CD8-positive, alpha-beta memory T cell (primary cell): Measurements from ENCODE around the gene SIRPG. TPM values are rescaled to one million over a fixed set of nuclear protein-coding genes. Genes with fewer than 3 reads are reported as not detected.
A peak's percentile ranks its signal among the peaks of the same experiment; 100 is the strongest.

Experiments used
- CTCF ChIA-PET: fragments of 350-600 bp; sonication (Branson Sonifier 250); formaldehyde crosslinking; loops from one replicate; lab custom pipeline; 2021; ENCODE audit warnings: antibody characterized with exemption; lab: Charles Lee
- POLR2A ChIA-PET: fragments of 350-600 bp; sonication (Branson Sonifier 250); formaldehyde crosslinking; loops from one replicate; lab custom pipeline; 2021; ENCODE audit warnings: antibody characterized with exemption; lab: Charles Lee
- DNase-seq, 5 donors: peaks; one replicate each; pipeline versions ENCODE4 v3.0.0 to v3.0.0-alpha.2; 2020 to 2022; ENCODE audit warnings: mixed read lengths in 1 of 5
- H3K27ac ChIP-seq: one replicate; pipeline ENCODE4 v1.7.0; 2013; ENCODE audit warnings: low read depth, mild to moderate bottlenecking, low read length, moderate library complexity
- H3K27me3 ChIP-seq: 2 replicates; pipeline ENCODE4 v1.7.0; 2013; ENCODE audit warnings: low read length, mild to moderate bottlenecking; ENCODE audit not compliant: insufficient read depth, poor library complexity, severe bottlenecking
- H3K36me3 ChIP-seq: 2 replicates; pipeline ENCODE4 v1.7.0; 2013; ENCODE audit warnings: mild to moderate bottlenecking, low read length, moderate library complexity; ENCODE audit not compliant: insufficient read depth
- H3K4me1 ChIP-seq: 2 replicates; pipeline ENCODE4 v1.7.0; 2013; ENCODE audit warnings: mild to moderate bottlenecking, low read length, moderate library complexity; ENCODE audit not compliant: insufficient read depth
- H3K4me3 ChIP-seq: 2 replicates; pipeline ENCODE4 v1.7.0; 2013; ENCODE audit warnings: mild to moderate bottlenecking, low read length
- H3K9me3 ChIP-seq: 2 replicates; pipeline ENCODE4 v1.7.0; 2013; ENCODE audit warnings: mild to moderate bottlenecking, low read length
- H3K27ac Mint-ChIP-seq, 8 donors: one replicate each; pipeline ENCODE4 v1.8.0; 2020 to 2021; ENCODE audit warnings: mixed read lengths in 8 of 8, mild to moderate bottlenecking in 6 of 8, inconsistent platforms in 3 of 8, moderate library complexity in 3 of 8
- H3K27me3 Mint-ChIP-seq, 2 donors: one replicate each; pipeline ENCODE4 v1.8.0; 2020 to 2021; ENCODE audit warnings: mixed read lengths in 2 of 2, mild to moderate bottlenecking in 1 of 2, moderate library complexity in 1 of 2
- H3K36me3 Mint-ChIP-seq, 3 donors: one replicate each; pipeline ENCODE4 v1.8.0; 2020 to 2021; ENCODE audit warnings: mixed read lengths in 3 of 3, inconsistent platforms in 1 of 3, mild to moderate bottlenecking in 1 of 3
- H3K4me1 Mint-ChIP-seq, 3 donors: one replicate each; pipeline ENCODE4 v1.8.0; 2020 to 2021; ENCODE audit warnings: mixed read lengths in 3 of 3, inconsistent platforms in 1 of 3, mild to moderate bottlenecking in 1 of 3
- H3K4me3 Mint-ChIP-seq, 7 donors: one replicate each; pipeline ENCODE4 v1.8.0; 2020 to 2021; ENCODE audit warnings: mixed read lengths in 7 of 7, mild to moderate bottlenecking in 6 of 7, moderate library complexity in 4 of 7, inconsistent platforms in 2 of 7
- H3K9me3 Mint-ChIP-seq, 5 donors: one replicate each; pipeline ENCODE4 v1.8.0; 2020 to 2022; ENCODE audit warnings: mixed read lengths in 5 of 5, mild to moderate bottlenecking in 3 of 5, moderate library complexity in 2 of 5, inconsistent platforms in 1 of 5
- polyA plus RNA-seq: library from polyadenylated mRNA; unstranded; fragments of 300-500 nt; fragmentation: Illumina TruSeq; gene quantifications from one replicate; pipeline ENCODE4 v1.2.3, GENCODE V29; 2021
- total RNA-seq, 2 experiments: library from RNA; stranded (reverse); gene quantifications; one replicate each; pipeline ENCODE4 v1.2.3, GENCODE V29; 2021

Gene SIRPG
- total and polyA plus RNA-seq, 3 experiments from 2014 or later: 9.3 to 149 (median 11.7) TPM

GRCh38 chr20:1685304-1686052 lies 27.9 kb upstream of the SIRPG start:
- DNase-seq: no peak
- ChIA-PET POLR2A (no interaction called here), CTCF (interaction anchor here (1.0 kb wide), 1 partner anchor 129 kb away, joined by 3 read pairs; no protein-coding TSS in a partner anchor)
- Mint-ChIP-seq H3K4me3 (peak overlapping the region; percentile 73 to 90 (median 82)), H3K9me3 (peaks cover 4 to 9% (median 4%) of the 10 kb centered on the region in 5 donors), H3K36me3 (peaks cover 5 to 12% (median 8%) of the 10 kb centered on the region in 3 donors), H3K27ac (peak overlapping the region; percentile 42 to 89 (median 80)), H3K4me1 (peaks cover 46 to 73% (median 71%) of the 10 kb centered on the region in 3 donors), H3K27me3 (peaks cover 0 to 3% of the 10 kb centered on the region in 2 donors)
- no peaks in the 10 kb centered on the region for H3K36me3 ChIP-seq
- H3K27me3 ChIP-seq: no peaks in the 10 kb centered on the region
- peak overlapping the region; percentile 65 for H3K4me3 ChIP-seq
- H3K9me3 ChIP-seq: no peaks in the 10 kb centered on the region
- no peak overlapping the region for H3K27ac ChIP-seq
- H3K4me1 ChIP-seq: peaks cover 43% of the 10 kb centered on the region

DNA sequence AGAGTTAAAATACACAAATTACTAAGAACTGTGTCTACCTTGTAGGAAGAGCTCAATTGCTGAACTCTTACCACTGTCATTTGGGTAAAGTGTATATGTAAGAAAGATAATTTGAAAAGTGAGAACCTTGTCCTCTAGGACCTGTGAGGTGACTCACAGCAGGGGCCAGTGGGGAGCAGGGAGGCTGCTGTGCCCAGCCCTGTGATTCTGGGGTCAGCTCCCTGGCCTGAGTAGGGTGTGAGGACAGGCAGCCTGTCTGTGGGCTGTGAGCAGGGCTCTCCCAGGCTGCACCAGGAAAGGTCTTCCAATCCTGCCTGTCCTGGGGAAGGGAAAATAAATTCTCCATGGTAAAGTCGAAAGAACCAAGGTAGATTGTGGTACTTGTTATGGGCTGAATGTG lies 27.3 kb upstream of the SIRPG start:
- no peak overlapping the region for H3K27ac ChIP-seq
- Mint-ChIP-seq H3K4me1 (peaks cover 49 to 79% (median 77%) of the 10 kb centered on the region in 3 donors), H3K36me3 (peaks cover 5 to 13% (median 6%) of the 10 kb centered on the region in 3 donors), H3K9me3 (peaks cover 0 to 7% (median 0%) of the 10 kb centered on the region in 5 donors), H3K27me3 (peaks cover 0 to 3% of the 10 kb centered on the region in 2 donors), H3K4me3 (peak overlapping the region; percentile 73 to 90 (median 82)), H3K27ac (peak overlapping the region; percentile 24 to 89 (median 80))
- no peak for DNase-seq
- POLR2A ChIA-PET: no interaction called here
- H3K4me3 ChIP-seq: peak overlapping the region; percentile 65
- H3K27me3 ChIP-seq: no peaks in the 10 kb centered on the region
- no peaks in the 10 kb centered on the region for H3K36me3 ChIP-seq
- peaks cover 43% of the 10 kb centered on the region for H3K4me1 ChIP-seq
- H3K9me3 ChIP-seq: no peaks in the 10 kb centered on the region
- CTCF ChIA-PET: interaction anchor here (1.0 kb wide), 1 partner anchor 128 kb away, joined by 3 read pairs; no protein-coding TSS in a partner anchor

- Histone ChIP-seq H3K36me3 (no peaks in the 10 kb centered on the region), H3K9me3 (no peaks in the 10 kb centered on the region), H3K27ac (no peak overlapping the region), H3K4me3 (no peak overlapping the region), H3K27me3 (no peaks in the 10 kb centered on the region), H3K4me1 (peaks cover 86% of the 10 kb centered on the region)
- Mint-ChIP-seq H3K4me1 (peaks cover 80 to 96% (median 96%) of the 10 kb centered on the region in 3 donors), H3K36me3 (peaks cover 3 to 16% (median 12%) of the 10 kb centered on the region in 3 donors), H3K9me3 (peaks cover 0 to under 1% (median 0%) of the 10 kb centered on the region in 5 donors), H3K4me3 (peak overlapping the region in 6 of 7 donors; percentile 67 to 85 (median 72)), H3K27me3 (peaks cover 0 to 3% of the 10 kb centered on the region in 2 donors), H3K27ac (peak overlapping the region in 7 of 8 donors; percentile 38 to 93 (median 84))
- POLR2A ChIA-PET: no interaction called here
- no peak for DNase-seq
- CTCF ChIA-PET: interaction anchor here (1.0 to 1.7 kb wide), 3 partner anchors 10 to 101 kb away, joined by 3 to 4 read pairs (median 3); no protein-coding TSS in a partner anchor
Observed at GRCh38 chr20:1676650-1677049, 19.1 kb upstream of the SIRPG start.

DNA sequence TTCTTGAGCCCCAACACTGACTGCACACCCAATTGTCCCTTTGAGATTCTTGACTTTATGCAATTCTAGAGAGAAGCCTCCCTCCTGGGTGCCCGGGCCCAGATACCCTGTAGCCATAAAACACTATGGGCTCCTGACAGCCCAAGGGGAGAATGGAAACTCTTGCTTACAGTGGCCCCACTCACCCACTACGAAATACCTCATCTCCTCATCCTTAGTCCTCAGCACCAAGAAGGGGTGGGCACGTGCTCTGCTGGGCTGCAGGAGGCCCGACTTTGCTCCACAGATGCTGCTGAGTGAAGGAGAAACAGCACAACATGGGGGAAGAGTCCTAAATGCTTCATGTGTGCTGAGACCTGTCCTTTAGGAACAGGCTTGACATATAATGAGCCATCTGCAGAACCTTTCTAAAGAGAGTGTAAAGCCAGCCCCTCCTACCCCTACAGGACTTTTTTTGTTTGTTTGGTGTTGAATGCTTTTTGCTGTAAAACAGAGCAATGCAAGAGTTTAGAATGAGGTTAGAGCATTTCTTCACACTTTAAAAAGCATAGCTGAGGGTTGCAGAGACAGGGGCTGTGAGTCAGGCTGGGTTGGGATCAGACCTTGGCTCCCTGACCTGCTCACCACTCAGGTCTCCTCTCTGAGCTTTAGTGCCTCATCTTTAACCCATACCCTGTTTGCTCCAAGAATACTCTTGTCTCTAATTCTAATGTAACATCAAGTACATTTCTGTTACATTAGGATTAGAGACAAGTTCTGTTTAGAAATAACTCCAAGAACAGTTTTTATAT lies 17.6 kb upstream of the SIRPG start:
- no peaks in the 10 kb centered on the region for H3K9me3 ChIP-seq
- H3K27ac ChIP-seq: no peak overlapping the region
- Mint-ChIP-seq H3K27ac (peak overlapping the region; percentile 57 to 94 (median 90)), H3K4me1 (peaks cover 85 to 100% (median 100%) of the 10 kb centered on the region in 3 donors), H3K36me3 (peaks cover 3 to 17% (median 15%) of the 10 kb centered on the region in 3 donors), H3K9me3 (peaks cover 0 to 9% (median 0%) of the 10 kb centered on the region in 5 donors), H3K27me3 (peaks cover 0 to 2% of the 10 kb centered on the region in 2 donors), H3K4me3 (peak overlapping the region; percentile 11 to 82 (median 69))
- POLR2A ChIA-PET: no interaction called here
- no peaks in the 10 kb centered on the region for H3K27me3 ChIP-seq
- peaks cover 91% of the 10 kb centered on the region for H3K4me1 ChIP-seq
- no peaks in the 10 kb centered on the region for H3K36me3 ChIP-seq
- CTCF ChIA-PET: interaction anchor here (0.9 to 1.7 kb wide), 4 partner anchors 9 to 171 kb away, joined by 3 to 4 read pairs (median 3); no protein-coding TSS in a partner anchor
- no peak for DNase-seq
- H3K4me3 ChIP-seq: peak overlapping the region; percentile 44

DNA sequence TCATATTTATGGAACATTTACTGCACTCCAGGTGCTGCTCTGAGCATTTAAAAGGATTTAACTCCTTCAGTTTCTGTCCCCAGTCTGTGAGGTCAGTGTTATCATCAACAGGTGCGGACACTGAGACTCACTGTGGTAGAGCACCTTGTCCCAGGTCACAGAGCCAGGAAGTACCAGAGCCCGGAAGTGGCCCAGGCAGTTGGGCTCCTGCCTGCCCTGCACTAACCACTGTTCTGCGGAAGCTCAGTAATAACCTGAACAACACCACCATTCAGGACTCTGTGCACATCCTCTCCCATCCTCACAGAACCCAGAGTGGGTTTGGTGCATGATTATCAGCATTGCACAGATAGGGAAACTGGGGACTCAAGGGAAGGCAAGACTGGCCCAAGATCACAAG lies 16.8 kb upstream of the SIRPG start:
- H3K4me1 ChIP-seq: peaks cover 87% of the 10 kb centered on the region

DNA sequence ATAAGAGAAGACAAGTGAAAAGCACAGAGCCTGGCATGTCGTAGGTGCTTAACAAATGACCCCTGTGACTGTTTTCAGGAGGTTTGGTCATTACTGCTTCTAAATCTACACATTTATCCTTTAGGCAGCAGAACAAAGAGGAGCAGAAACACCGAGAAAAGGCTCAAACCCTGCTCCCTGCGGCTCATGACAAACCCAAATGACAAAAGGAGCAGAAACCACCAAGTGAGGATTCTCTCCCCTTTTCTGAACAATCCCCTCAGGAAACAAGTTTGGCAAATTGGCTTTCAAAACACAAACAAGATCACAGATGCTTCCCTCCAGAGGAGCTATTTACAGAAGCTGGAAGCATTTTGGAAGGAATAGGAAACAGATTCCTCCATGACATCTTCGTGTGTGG lies 15.8 kb upstream of the SIRPG start:
- Histone ChIP-seq H3K4me3 (peak overlapping the region; percentile 44), H3K9me3 (no peaks in the 10 kb centered on the region), H3K27me3 (no peaks in the 10 kb centered on the region), H3K27ac (no peak overlapping the region), H3K4me1 (peaks cover 78% of the 10 kb centered on the region), H3K36me3 (no peaks in the 10 kb centered on the region)
- ChIA-PET CTCF (no interaction called here), POLR2A (no interaction called here)
- Mint-ChIP-seq H3K36me3 (peaks cover 5 to 11% (median 9%) of the 10 kb centered on the region in 3 donors), H3K9me3 (peaks cover 0 to 9% (median 0%) of the 10 kb centered on the region in 5 donors), H3K4me1 (peaks cover 89 to 100% (median 100%) of the 10 kb centered on the region in 3 donors), H3K4me3 (peak overlapping the region in 6 of 7 donors; percentile 29 to 82 (median 70)), H3K27ac (peak overlapping the region; percentile 58 to 95 (median 92)), H3K27me3 (peaks cover 0 to 2% of the 10 kb centered on the region in 2 donors)
- DNase-seq: no peak

More for the DNA sequence above, 16.8 kb upstream of the SIRPG start:
- Mint-ChIP-seq H3K4me1 (peaks cover 87 to 100% (median 100%) of the 10 kb centered on the region in 3 donors), H3K9me3 (peaks cover 0 to 9% (median 0%) of the 10 kb centered on the region in 5 donors), H3K4me3 (peak overlapping the region in 6 of 7 donors; percentile 56 to 82 (median 70)), H3K36me3 (peaks cover 4 to 16% (median 9%) of the 10 kb centered on the region in 3 donors), H3K27ac (peak overlapping the region; percentile 57 to 94 (median 90)), H3K27me3 (peaks cover 0 to 2% of the 10 kb centered on the region in 2 donors)
- H3K27me3 ChIP-seq: no peaks in the 10 kb centered on the region
- CTCF ChIA-PET: interaction anchor here (1.2 kb wide), 1 partner anchor 171 kb away, joined by 3 read pairs; no protein-coding TSS in a partner anchor
- H3K27ac ChIP-seq: no peak overlapping the region
- POLR2A ChIA-PET: no interaction called here
- peak in 4 of 5 donors; percentile 20 to 72 (median 42) for DNase-seq
- peak overlapping the region; percentile 44 for H3K4me3 ChIP-seq
- no peaks in the 10 kb centered on the region for H3K9me3 ChIP-seq
- no peaks in the 10 kb centered on the region for H3K36me3 ChIP-seq

GRCh38 chr20:1672728-1673127 lies 15.1 kb upstream of the SIRPG start:
- CTCF ChIA-PET: interaction anchor here (0.9 kb wide), 1 partner anchor 104 kb away, joined by 3 read pairs; no protein-coding TSS in a partner anchor

More at GRCh38 chr20:1672728-1673127, 15.1 kb upstream of the SIRPG start:
- Histone ChIP-seq H3K27me3 (no peaks in the 10 kb centered on the region), H3K4me3 (peak overlapping the region; percentile 6), H3K9me3 (no peaks in the 10 kb centered on the region), H3K36me3 (no peaks in the 10 kb centered on the region), H3K27ac (no peak overlapping the region), H3K4me1 (peaks cover 73% of the 10 kb centered on the region)
- Mint-ChIP-seq H3K4me1 (peaks cover 87 to 97% (median 97%) of the 10 kb centered on the region in 3 donors), H3K9me3 (peaks cover 0 to 9% (median 0%) of the 10 kb centered on the region in 5 donors), H3K27ac (peak overlapping the region; percentile 58 to 95 (median 92)), H3K4me3 (peak overlapping the region; percentile 29 to 82 (median 69)), H3K27me3 (peaks cover 0 to 2% of the 10 kb centered on the region in 2 donors), H3K36me3 (peaks cover 4 to 9% (median 6%) of the 10 kb centered on the region in 3 donors)
- POLR2A ChIA-PET: no interaction called here
- DNase-seq: no peak
